NCI-H446 (cell line): ENCODE results near the gene FSCN2.

Source experiments
- DNase-seq, 2 experiments: peaks; one replicate each; lab custom pipeline; 2025; lab: John Stamatoyannopoulos, UW

FSCN2 gene

GRCh38 chr17:81542431-81543338 is 14.5 kb downstream of the FSCN2 start:
- no peak for DNase-seq

GRCh38 chr17:81543339-81543675 is 15.1 kb downstream of the FSCN2 start:
- peak; percentile 34 to 82 for DNase-seq

GRCh38 chr17:81543756-81544155 is 15.6 kb downstream of the FSCN2 start:
- no peak for DNase-seq

- DNase-seq = no peak
These were observed 16.3 kb downstream of the FSCN2 start for GRCh38 chr17:81544281-81544974.

- no peak for DNase-seq
These were observed 17.2 kb downstream of the FSCN2 start for GRCh38 chr17:81545160-81545949.

GRCh38 chr17:81546906-81547613 is 18.9 kb downstream of the FSCN2 start:
- DNase-seq = no peak

- no peak for DNase-seq
These were observed 19.4 kb downstream of the FSCN2 start for GRCh38 chr17:81547614-81547982.

GRCh38 chr17:81549031-81549557 is 20.9 kb downstream of the FSCN2 start:
- no peak for DNase-seq

GRCh38 chr17:81549826-81550225 is 21.6 kb downstream of the FSCN2 start:
- DNase-seq = no peak

GRCh38 chr17:81550285-81550684 is 22.1 kb downstream of the FSCN2 start:
- no peak for DNase-seq

GRCh38 chr17:81550830-81551457 is 22.8 kb downstream of the FSCN2 start:
- no peak for DNase-seq

- DNase-seq = no peak
These were observed 23.5 kb downstream of the FSCN2 start for GRCh38 chr17:81551458-81552243.

GRCh38 chr17:81552244-81553017 is 24.3 kb downstream of the FSCN2 start, which contains the start of gene FAAP100:
FAAP100 (minus strand) TSS chr17:81552353; CDS start chr17:81552330, 23 bp downstream.
- DNase-seq = peak; percentile 33 to 92

- peak; percentile 42 to 74 for DNase-seq
These were observed 24.9 kb downstream of the FSCN2 start for GRCh38 chr17:81553018-81553615.

- peak in 1 of 2 experiments; percentile 31 for DNase-seq
These were observed 25.5 kb downstream of the FSCN2 start for GRCh38 chr17:81553616-81554181.

- no peak for DNase-seq
These were observed 28.1 kb downstream of the FSCN2 start for GRCh38 chr17:81556175-81556691.

GRCh38 chr17:81556863-81557262 is 28.7 kb downstream of the FSCN2 start:
- no peak for DNase-seq
